HG03097 (cell line): ENCODE measurements around the gene C10orf71.

Experiments used
- ATAC-seq: cut with Tn5 transposase; IDR thresholded peaks from one replicate; pipeline ENCODE4 v1.9.1; 2021; ENCODE audit not compliant: unreplicated experiment, low FRiP score

The C10orf71 gene

GRCh38 chr10:49373361-49373760 is 74.4 kb downstream of the C10orf71 start:
- no peak for ATAC-seq

- no peak for ATAC-seq
Measured at GRCh38 chr10:49374740-49375139, 75.8 kb downstream of the C10orf71 start.

- no peak for ATAC-seq
Measured at GRCh38 chr10:49375611-49376010, 76.6 kb downstream of the C10orf71 start.
